B cell (primary cell): Measurements from ENCODE around the gene ADGRF5. TPM values are rescaled to one million over a fixed set of nuclear protein-coding genes. Genes with fewer than 3 reads are reported as not detected.

Experiments
- ATAC-seq: fragments of 200-7000 bp; cut with Tn5 transposase; one replicate; pipeline ENCODE4 v1.10.0; 2021; ENCODE audit warnings: low read depth, mild to moderate bottlenecking, moderate number of reproducible peaks, moderate library complexity
- CTCF ChIA-PET: fragments of 350-600 bp; sonication (Branson Sonifier 250); formaldehyde crosslinking; loops from one replicate; lab custom pipeline; 2021; ENCODE audit warnings: antibody characterized with exemption, inconsistent platforms; lab: Charles Lee
- POLR2A ChIA-PET: fragments of 350-600 bp; sonication (Branson Sonifier 250); formaldehyde crosslinking; loops from one replicate; lab custom pipeline; 2021; ENCODE audit warnings: antibody characterized with exemption; lab: Charles Lee
- DNase-seq: peaks from one replicate; pipeline ENCODE4 v3.0.0; 2013
- H2AFZ ChIP-seq: 2 replicates; pipeline ENCODE4 v1.6.1; 2012; ENCODE audit warnings: mild to moderate bottlenecking, low read depth, low read length; ENCODE audit not compliant: insufficient read depth, poor library complexity, severe bottlenecking
- H3K27ac ChIP-seq, 2 donors: 1 replicate in 1 of 2; 2 replicates in 1 of 2; pipeline ENCODE4 v1.5.1; 2012 to 2013; ENCODE audit warnings: low read length in 2 of 2, mild to moderate bottlenecking in 2 of 2, moderate library complexity in 1 of 2
- H3K27me3 ChIP-seq, 4 experiments: fragments of 200-600 bp in 1 of 4; sonication (generic) in 1 of 4; replicated peaks in 1 of 4; 1 replicate in 2 of 4; 2 replicates in 2 of 4; pipeline versions ENCODE4 v1.6.1 to v1.7.0; 2013 to 2016; ENCODE audit warnings: low read length in 3 of 4, mild to moderate bottlenecking in 2 of 4, mixed read lengths in 1 of 4, moderate library complexity in 1 of 4; ENCODE audit not compliant: insufficient read depth in 4 of 4, control insufficient read depth in 3 of 4; ENCODE audit errors: control extremely low read depth in 1 of 4
- H3K36me3 ChIP-seq, 2 experiments: replicated peaks in 1 of 2; 1 replicate in 1 of 2; 2 replicates in 1 of 2; pipeline versions ENCODE4 v1.6.1 to v1.7.1; 2013; ENCODE audit warnings: low read length in 1 of 2; ENCODE audit not compliant: insufficient read depth in 2 of 2, control insufficient read depth in 1 of 2; ENCODE audit errors: control extremely low read depth in 1 of 2, extremely low read depth in 1 of 2
- H3K4me1 ChIP-seq, 2 donors: fragments of 200-600 bp in 1 of 2; sonication (generic) in 1 of 2; 1 replicate in 1 of 2; 2 replicates in 1 of 2; pipeline versions ENCODE4 v1.5.1 to v1.6.1; 2013 to 2017; ENCODE audit warnings: low read length in 2 of 2; ENCODE audit not compliant: control insufficient read depth in 2 of 2, insufficient read depth in 2 of 2
- H3K4me2 ChIP-seq: replicated peaks from 2 replicates; pipeline ENCODE3; 2012; ENCODE audit warnings: mild to moderate bottlenecking, low read depth, low read length; ENCODE audit not compliant: poor library complexity, severe bottlenecking
- H3K4me3 ChIP-seq, 5 experiments: fragments of 200-600 bp in 1 of 5; sonication (generic) in 1 of 5; 1 replicate in 3 of 5; 2 replicates in 2 of 5; pipeline versions ENCODE4 v1.5.1 to v1.7.0; 2011 to 2016; ENCODE audit warnings: low read length in 4 of 5, mild to moderate bottlenecking in 4 of 5, low read depth in 2 of 5, control low read depth in 1 of 5, moderate library complexity in 1 of 5; ENCODE audit not compliant: insufficient read depth in 1 of 5; ENCODE audit errors: control extremely low read depth in 1 of 5, extremely low read depth in 1 of 5
- H3K79me2 ChIP-seq: fragments of 200-600 bp; sonication (generic); one replicate; pipeline ENCODE4 v1.6.0; 2016; ENCODE audit warnings: low read length; ENCODE audit not compliant: control insufficient read depth, insufficient read depth
- H3K9ac ChIP-seq: fragments of 200-600 bp; sonication (generic); 2 replicates; pipeline ENCODE4 v1.6.1; 2017; ENCODE audit warnings: mild to moderate bottlenecking, low read length, moderate library complexity
- H3K9me3 ChIP-seq, 3 donors: one replicate each; pipeline versions ENCODE4 v1.6.1 to v1.7.1; 2013; ENCODE audit warnings: low read length in 2 of 3; ENCODE audit not compliant: control insufficient read depth in 2 of 3, insufficient read depth in 1 of 3; ENCODE audit errors: control extremely low read depth in 1 of 3
- H4K20me1 ChIP-seq: 2 replicates; pipeline ENCODE4 v1.6.0; 2012; ENCODE audit warnings: mild to moderate bottlenecking, low read length; ENCODE audit not compliant: insufficient read depth, control insufficient read depth, poor library complexity, severe bottlenecking
- H3K27ac Mint-ChIP-seq: one replicate; pipeline ENCODE4 v1.8.0; 2021; ENCODE audit warnings: mixed read lengths
- H3K27me3 Mint-ChIP-seq: one replicate; pipeline ENCODE4 v1.8.0; 2021; ENCODE audit warnings: mixed read lengths
- H3K4me1 Mint-ChIP-seq: one replicate; pipeline ENCODE4 v1.8.0; 2021; ENCODE audit warnings: mixed read lengths
- H3K4me3 Mint-ChIP-seq: one replicate; pipeline ENCODE4 v1.8.0; 2021; ENCODE audit warnings: mixed read lengths
- H3K9me3 Mint-ChIP-seq: one replicate; pipeline ENCODE4 v1.8.0; 2022; ENCODE audit warnings: mixed read lengths; ENCODE audit not compliant: insufficient read depth
- EZH2 ChIP-seq: IDR thresholded peaks from 2 replicates; pipeline ENCODE4 v1.6.1; 2012; ENCODE audit warnings: borderline replicate concordance, low read depth, mild to moderate bottlenecking, moderate library complexity, low read length; ENCODE audit not compliant: insufficient read depth, poor library complexity, severe bottlenecking
- WGBS: methylation state at CpG from one replicate; pipeline ENCODE4 v1.1.5; 2013; ENCODE audit warnings: missing lambda C conversion rate; ENCODE audit not compliant: insufficient coverage; 5-methylcytosine and 5-hydroxymethylcytosine counted together
- intact Hi-C: fragments of 100-400 bp; cut with micrococcal nuclease; formaldehyde crosslinking; loops from one replicate; pipeline ENCODE4 v1.10.0; 2022
- polyA plus RNA-seq: library from polyadenylated mRNA; depleted of rRNA; stranded (reverse); fragments of >200 nt; gene quantifications from 2 replicates; pipeline ENCODE4 v1.2.3, GENCODE V29; 2012
- total RNA-seq, 2 donors: library from RNA; stranded (reverse); fragments of 120-200 nt in 1 of 2; gene quantifications; 1 replicate in 1 of 2; 2 replicates in 1 of 2; pipeline versions ENCODE4 v1.2.3 to v1.2.4, GENCODE V29; 2013 to 2022
- TF ChIP-seq, protein P1 (sequence below): fragments of 200-600 bp; IDR thresholded peaks from one replicate; pipeline ENCODE4 v1.8.0; 2022; ENCODE audit warnings: antibody characterized with exemption, mild to moderate bottlenecking

The ADGRF5 gene
- total and polyA plus RNA-seq, 2 donors (not counting 1 experiment from before 2014, with no cell fraction given), result not detected

DNA sequence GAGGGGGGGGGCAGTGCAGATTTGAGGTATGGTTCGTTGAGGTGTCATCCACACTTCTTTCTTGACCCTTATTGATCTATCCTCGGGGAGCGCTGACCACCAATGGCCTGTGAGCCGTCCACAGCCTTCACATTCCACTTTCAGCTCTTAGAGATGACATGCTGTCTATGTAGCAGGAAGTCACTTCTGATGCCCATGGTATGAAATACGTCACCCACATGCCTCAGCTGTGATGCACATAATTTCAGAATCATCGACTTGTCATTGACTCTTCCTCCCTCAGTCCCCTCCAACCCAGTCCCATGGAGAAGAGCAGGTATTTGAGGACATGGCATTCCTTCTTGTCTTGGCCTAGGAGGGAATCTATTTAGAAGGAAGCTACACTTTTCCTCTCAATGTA is 4.7 kb upstream of the ADGRF5 start:
- Histone ChIP-seq H3K4me3 (no peak overlapping the region), H3K27me3 (no peaks in the 10 kb centered on the region), H3K27ac (no peak overlapping the region), H3K9me3 (peaks cover 0 to 3% (median 0%) of the 10 kb centered on the region in 3 donors), H4K20me1 (no peaks in the 10 kb centered on the region), H3K4me1 (no peaks in the 10 kb centered on the region), H3K36me3 (no peaks in the 10 kb centered on the region), H3K79me2 (no peaks in the 10 kb centered on the region), H3K9ac (no peak overlapping the region), H3K4me2 (no peak overlapping the region), H2AFZ (no peak overlapping the region)
- H3K4me3 Mint-ChIP-seq, result no peak overlapping the region
- intact Hi-C loops, result no loop called here
- no peak for ATAC-seq
- TF ChIP-seq, protein P1, sequence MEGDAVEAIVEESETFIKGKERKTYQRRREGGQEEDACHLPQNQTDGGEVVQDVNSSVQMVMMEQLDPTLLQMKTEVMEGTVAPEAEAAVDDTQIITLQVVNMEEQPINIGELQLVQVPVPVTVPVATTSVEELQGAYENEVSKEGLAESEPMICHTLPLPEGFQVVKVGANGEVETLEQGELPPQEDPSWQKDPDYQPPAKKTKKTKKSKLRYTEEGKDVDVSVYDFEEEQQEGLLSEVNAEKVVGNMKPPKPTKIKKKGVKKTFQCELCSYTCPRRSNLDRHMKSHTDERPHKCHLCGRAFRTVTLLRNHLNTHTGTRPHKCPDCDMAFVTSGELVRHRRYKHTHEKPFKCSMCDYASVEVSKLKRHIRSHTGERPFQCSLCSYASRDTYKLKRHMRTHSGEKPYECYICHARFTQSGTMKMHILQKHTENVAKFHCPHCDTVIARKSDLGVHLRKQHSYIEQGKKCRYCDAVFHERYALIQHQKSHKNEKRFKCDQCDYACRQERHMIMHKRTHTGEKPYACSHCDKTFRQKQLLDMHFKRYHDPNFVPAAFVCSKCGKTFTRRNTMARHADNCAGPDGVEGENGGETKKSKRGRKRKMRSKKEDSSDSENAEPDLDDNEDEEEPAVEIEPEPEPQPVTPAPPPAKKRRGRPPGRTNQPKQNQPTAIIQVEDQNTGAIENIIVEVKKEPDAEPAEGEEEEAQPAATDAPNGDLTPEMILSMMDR, result no peak
- TF ChIP-seq EZH2, result no peak
- H3K9me3 Mint-ChIP-seq, result no peaks in the 10 kb centered on the region
- WGBS, result 90% methylated on average over 2 of the region's 6 CpGs
- CTCF ChIA-PET, result no interaction called here
- H3K27me3 Mint-ChIP-seq, result peaks cover 4% of the 10 kb centered on the region
- no peak overlapping the region for H3K27ac Mint-ChIP-seq
- no peaks in the 10 kb centered on the region for H3K4me1 Mint-ChIP-seq
- no peak for DNase-seq
- POLR2A ChIA-PET, result no interaction called here

DNA sequence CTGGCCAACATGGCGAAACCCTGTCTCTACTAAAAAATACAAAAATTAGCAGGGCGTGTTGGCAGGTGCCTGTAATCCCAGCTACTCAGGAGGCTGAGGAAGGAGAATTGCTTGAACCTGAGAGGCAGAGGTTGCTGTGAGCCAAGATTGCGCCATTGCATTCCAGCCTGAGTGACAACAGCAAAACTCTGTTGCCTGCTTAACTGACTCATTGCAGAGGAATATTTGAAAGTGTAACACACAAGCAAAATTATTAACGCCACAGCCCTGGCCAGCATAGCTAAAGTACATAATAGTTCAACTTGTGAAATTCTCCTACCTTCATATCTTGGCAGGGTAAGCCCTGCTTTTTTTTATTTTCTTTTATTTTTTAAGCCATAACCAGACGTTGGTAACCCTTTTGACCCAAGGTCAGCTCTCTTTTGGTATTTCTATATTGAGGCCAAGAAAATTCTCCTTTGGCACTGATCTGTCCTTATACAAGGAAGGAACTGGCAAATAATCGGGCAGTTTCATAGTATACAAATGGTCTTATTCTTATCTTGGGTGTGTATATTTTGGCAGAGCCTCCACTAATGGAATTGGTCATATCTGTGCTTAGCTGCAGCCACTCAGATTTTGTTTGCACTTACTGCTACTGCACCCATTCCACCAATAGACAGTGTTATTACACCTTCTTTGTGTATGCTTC is 4.0 kb upstream of the ADGRF5 start:
- WGBS, result 96% methylated on average over 3 of the region's 6 CpGs
- no peak overlapping the region for H3K9ac ChIP-seq
- peaks cover 4% of the 10 kb centered on the region for H3K27me3 Mint-ChIP-seq
- no peak overlapping the region for H3K27ac Mint-ChIP-seq
- no peak overlapping the region for H3K4me3 ChIP-seq
- no peaks in the 10 kb centered on the region for H3K27me3 ChIP-seq
- H4K20me1 ChIP-seq, result no peaks in the 10 kb centered on the region
- peaks cover 0 to 3% (median 0%) of the 10 kb centered on the region in 3 donors for H3K9me3 ChIP-seq
- no peak overlapping the region for H2AFZ ChIP-seq
- H3K79me2 ChIP-seq, result no peaks in the 10 kb centered on the region
- ChIA-PET CTCF (no interaction called here), POLR2A (no interaction called here)
- DNase-seq (no peak), ATAC-seq (no peak)
- no peaks in the 10 kb centered on the region for H3K4me1 ChIP-seq
- no peak for TF ChIP-seq EZH2
- TF ChIP-seq, protein P1, result no peak
- H3K27ac ChIP-seq, result no peak overlapping the region
- intact Hi-C loops, result no loop called here
- H3K4me2 ChIP-seq, result no peak overlapping the region
- H3K36me3 ChIP-seq, result no peaks in the 10 kb centered on the region
- H3K9me3 Mint-ChIP-seq, result no peaks in the 10 kb centered on the region
- no peak overlapping the region for H3K4me3 Mint-ChIP-seq
- no peaks in the 10 kb centered on the region for H3K4me1 Mint-ChIP-seq
